HepG2 (cell line): ENCODE results near the gene TTLL10. TPM values are rescaled to one million over a fixed set of nuclear protein-coding genes. Genes with fewer than 3 reads are reported as not detected.

Experiments used
- ATAC-seq: fragments of 200-7000 bp; cut with Tn5 transposase; 3 replicates; pipeline ENCODE4 v1.9.1; 2020; ENCODE audit warnings: mild to moderate bottlenecking, moderate library complexity
- BruUV-seq: library from RNA; stranded (reverse); fragments of 400-500 nt; replicated peaks from 2 replicates; lab custom pipeline; 2021; lab: Mats Ljungman, UMichigan
- CTCF ChIA-PET: fragments of 300-600 bp; formaldehyde crosslinking; extraction: SDS; loops from one replicate; lab custom pipeline; 2021; ENCODE audit warnings: low total read pairs, inconsistent platforms, low intra/inter-chr PET ratio; lab: Yijun Ruan, JAX
- POLR2A ChIA-PET: fragments of 350-600 bp; sonication (Branson Sonifier 250); formaldehyde crosslinking; loops from one replicate; lab custom pipeline; 2020; ENCODE audit warnings: antibody characterized with exemption, inconsistent platforms; lab: Yijun Ruan, JAX
- DNase-seq: peaks from one replicate; pipeline ENCODE4 v3.0.0-alpha.2; 2015; ENCODE audit warnings: low spot score
- FAIRE-seq: peaks from 3 replicates; lab custom pipeline; 2011; peaks lifted over from hg19 to GRCh38; lab: Jason Lieb, UNC
- H2AFZ ChIP-seq: one replicate; pipeline ENCODE4 v1.6.1; 2011; ENCODE audit warnings: low read length, inconsistent platforms
- H3K27ac ChIP-seq: fragments of 300-600 bp; 3 replicates; pipeline ENCODE4 v1.8.0; 2011; ENCODE audit warnings: mixed run types, mild to moderate bottlenecking, mixed read lengths, low read length, inconsistent platforms; ENCODE audit not compliant: insufficient read depth; ENCODE audit errors: extremely low read length
- H3K27me3 ChIP-seq, 2 experiments: fragments of 200-600 bp in 1 of 2; 2 replicates in 1 of 2; 3 replicates in 1 of 2; pipeline versions ENCODE4 v1.6.0 to v1.8.0; 2011; ENCODE audit warnings: low read length in 2 of 2, mild to moderate bottlenecking in 2 of 2, moderate library complexity in 2 of 2, inconsistent platforms in 1 of 2; ENCODE audit not compliant: insufficient read depth in 2 of 2, control insufficient read depth in 1 of 2
- H3K36me3 ChIP-seq, 2 experiments: fragments of 200-600 bp in 1 of 2; replicated peaks in 1 of 2; 2 replicates in 1 of 2; 3 replicates in 1 of 2; pipeline versions ENCODE4 v1.5.1 to v1.8.0; 2011; ENCODE audit warnings: low read length in 2 of 2, inconsistent platforms in 1 of 2; ENCODE audit not compliant: insufficient read depth in 2 of 2, control insufficient read depth in 1 of 2
- H3K4me1 ChIP-seq: 2 replicates; pipeline ENCODE4 v1.5.1; 2012; ENCODE audit warnings: low read length, inconsistent platforms; ENCODE audit not compliant: insufficient read depth
- H3K4me2 ChIP-seq: 2 replicates; pipeline ENCODE4 v1.6.0; 2011; ENCODE audit warnings: low read depth, low read length, inconsistent platforms
- H3K4me3 ChIP-seq, 3 experiments: fragments of 200-600 bp in 1 of 3; sonication (generic), shearing (Covaris generic) in 1 of 3; replicated peaks in 1 of 3; 2 replicates each; pipeline ENCODE4 v1.5.1; 2011 to 2016; ENCODE audit warnings: low read length in 3 of 3, inconsistent platforms in 2 of 3, low read depth in 2 of 3, mild to moderate bottlenecking in 2 of 3, control low read depth in 1 of 3, mixed read lengths in 1 of 3; ENCODE audit not compliant: insufficient read depth in 1 of 3
- H3K79me2 ChIP-seq: one replicate; pipeline ENCODE4 v1.6.1; 2011; ENCODE audit warnings: low read length, inconsistent platforms; ENCODE audit not compliant: insufficient read depth
- H3K9ac ChIP-seq: 2 replicates; pipeline ENCODE4 v1.6.0; 2011; ENCODE audit warnings: mild to moderate bottlenecking, low read depth, low read length, inconsistent platforms; ENCODE audit not compliant: insufficient read depth
- H3K9me3 ChIP-seq: 2 replicates; pipeline ENCODE4 v1.5.1; 2012; ENCODE audit warnings: mild to moderate bottlenecking, low read length
- H4K20me1 ChIP-seq: 2 replicates; pipeline ENCODE4 v1.6.0; 2011; ENCODE audit warnings: inconsistent platforms, mild to moderate bottlenecking, low read length, moderate library complexity; ENCODE audit not compliant: insufficient read depth
- ATM ChIP-seq: fragments of 450-650 bp; IDR thresholded peaks from 2 replicates; pipeline ENCODE4 v1.7.1; 2017; ENCODE audit warnings: mild to moderate bottlenecking, borderline replicate concordance
- BCLAF1 ChIP-seq: fragments of 450-650 bp; IDR thresholded peaks from 2 replicates; pipeline ENCODE4 v1.6.1; 2017; ENCODE audit warnings: mild to moderate bottlenecking
- HNRNPL ChIP-seq: fragments of 200-400 bp; formaldehyde crosslinking; IDR thresholded peaks from 2 replicates; pipeline ENCODE4 v1.6.1; 2017; ENCODE audit warnings: mild to moderate bottlenecking, low read depth, low read length
- MATR3 ChIP-seq: sonication (generic); formaldehyde crosslinking; IDR thresholded peaks from 2 replicates; pipeline ENCODE4 v1.4.0; 2020; ENCODE audit warnings: missing genetic modification reagents
- MXD1 ChIP-seq: sonication (generic); formaldehyde crosslinking; IDR thresholded peaks from 2 replicates; pipeline ENCODE4 v1.4.0; 2020; ENCODE audit warnings: mild to moderate bottlenecking, missing genetic modification reagents
- MYC ChIP-seq: sonication (generic); formaldehyde crosslinking; IDR thresholded peaks from 2 replicates; pipeline ENCODE4 v1.9.0; 2021; ENCODE audit warnings: missing genetic modification reagents, borderline replicate concordance
- NCOA5 ChIP-seq: sonication (generic); formaldehyde crosslinking; IDR thresholded peaks from 2 replicates; pipeline ENCODE4 v1.4.0; 2020; ENCODE audit warnings: missing genetic modification reagents
- NFKBIZ ChIP-seq: IDR thresholded peaks from 2 replicates; pipeline ENCODE4 v1.6.1; 2018; ENCODE audit warnings: missing genetic modification reagents, missing compliant biosample characterization
- NPAS2 ChIP-seq: sonication (generic); formaldehyde crosslinking; IDR thresholded peaks from 2 replicates; pipeline ENCODE4 v1.8.0; 2022; ENCODE audit warnings: mild to moderate bottlenecking, missing genetic modification reagents, borderline replicate concordance
- PTBP1 ChIP-seq: fragments of 200-400 bp; formaldehyde crosslinking; IDR thresholded peaks from 2 replicates; pipeline ENCODE4 v1.6.1; 2018; ENCODE audit warnings: low read length, low read depth; ENCODE audit not compliant: poor library complexity, severe bottlenecking
- STAT5B ChIP-seq: sonication (generic); formaldehyde crosslinking; IDR thresholded peaks from 2 replicates; pipeline ENCODE4 v1.4.0; 2020; ENCODE audit warnings: missing genetic modification reagents
- TBP ChIP-seq: sonication (generic); formaldehyde crosslinking; IDR thresholded peaks from 2 replicates; pipeline ENCODE4 v1.5.0; 2020; ENCODE audit warnings: missing genetic modification reagents
- TEAD3 ChIP-seq: optimal IDR thresholded peaks from 2 replicates; pipeline ENCODE3; 2016; ENCODE audit warnings: borderline replicate concordance
- YEATS2 ChIP-seq: sonication (generic); formaldehyde crosslinking; IDR thresholded peaks from 2 replicates; pipeline ENCODE4 v1.4.0; 2020; ENCODE audit warnings: missing genetic modification reagents, borderline replicate concordance
- ZFP36 ChIP-seq: fragments of 150-350 bp; IDR thresholded peaks from 2 replicates; pipeline ENCODE4 v1.6.1; 2018; ENCODE audit warnings: borderline replicate concordance, low read length, low read depth; ENCODE audit not compliant: partially characterized antibody
- ZFY ChIP-seq: sonication (generic); formaldehyde crosslinking; IDR thresholded peaks from 2 replicates; pipeline ENCODE4 v1.4.0; 2020; ENCODE audit warnings: missing genetic modification reagents
- ZNF329 ChIP-seq: sonication (generic); formaldehyde crosslinking; IDR thresholded peaks from 2 replicates; pipeline ENCODE4 v1.9.0; 2021; ENCODE audit warnings: low read depth, mild to moderate bottlenecking, missing genetic modification reagents
- ZNF550 ChIP-seq: sonication (generic); formaldehyde crosslinking; IDR thresholded peaks from 2 replicates; pipeline ENCODE4 v1.4.0; 2020; ENCODE audit warnings: mild to moderate bottlenecking, missing genetic modification reagents, borderline replicate concordance
- ZNF687 ChIP-seq: sonication (generic); formaldehyde crosslinking; IDR thresholded peaks from 2 replicates; pipeline ENCODE4 v1.5.1; 2020; ENCODE audit warnings: mild to moderate bottlenecking, missing genetic modification reagents, moderate library complexity
- WGBS: methylation state at CpG from one replicate; pipeline ENCODE4 v1.1.6; 2017; ENCODE audit warnings: low lambda C conversion rate; 5-methylcytosine and 5-hydroxymethylcytosine counted together
- in situ Hi-C: cut with HindIII; loops from 2 replicates; pipeline ENCODE4 v1.10.0; 2017; ENCODE audit warnings: low pct_unique_long_range_greater_than_20kb; ENCODE audit not compliant: extremely low pct_ligation_motif_present
- intact Hi-C: fragments of 100-400 bp; cut with micrococcal nuclease; formaldehyde crosslinking; loops from one replicate; pipeline ENCODE4 v1.10.0; 2022; ENCODE audit not compliant: unreplicated experiment
- polyA plus RNA-seq, 8 experiments: library from polyadenylated mRNA; depleted of rRNA in 3 of 8; stranded (reverse) in 7 of 8; unstranded in 1 of 8; fragments of >200 nt; fragmentation: Illumina TruSeq in 4 of 8; extraction: Trizol in 4 of 8; gene quantifications; 2 replicates each; pipeline versions ENCODE4 v1.2.1 to v1.2.3, GENCODE V29; 2011 to 2016; ENCODE audit warnings: low read depth in 4 of 8, missing spikeins in 1 of 8, mixed read lengths in 1 of 8; ENCODE audit not compliant: insufficient read depth in 1 of 8
- total RNA-seq, 5 experiments: library from RNA; depleted of rRNA; stranded (reverse); fragments of >200 nt; fragmentation: Illumina TruSeq; extraction: Trizol; gene quantifications; 2 replicates each; pipeline ENCODE4 v1.2.3, GENCODE V29; 2016; ENCODE audit warnings: low read depth in 1 of 5

TTLL10 gene
- total and polyA plus RNA-seq, 2 of the 13 experiments (the other 11 are each of a cell fraction or from before 2014, with no cell fraction given), result not detected

GRCh38 chr1:1244192-1244811 lies 70.6 kb downstream of the TTLL10 start:
- intact Hi-C loops (no loop called here), in situ Hi-C loops (no loop called here)
- Histone ChIP-seq H3K9me3 (no peaks in the 10 kb centered on the region), H3K4me3 (peak overlapping the region in 2 of 3 experiments; percentile 15 to 52; a peak in 2 of 6 replicates), H3K27ac (no peak overlapping the region), H3K36me3 (no peaks in the 10 kb centered on the region), H2AFZ (no peak overlapping the region), H3K9ac (no peak overlapping the region), H3K27me3 (no peaks in the 10 kb centered on the region), H3K79me2 (no peaks in the 10 kb centered on the region), H4K20me1 (no peaks in the 10 kb centered on the region), H3K4me2 (peak overlapping the region; percentile 67), H3K4me1 (peaks cover 27% of the 10 kb centered on the region)
- FAIRE-seq (no peak), ATAC-seq (peak; percentile 1; the same call in 2 of the 3 replicates), DNase-seq (no peak)
- no TSS peak for BruUV-seq
- 8% methylated on average over 12 of the region's 30 CpGs for WGBS
- POLR2A ChIA-PET, result no interaction called here
- CTCF ChIA-PET, result no interaction called here
- no peak for TF ChIP-seq ZFP36
- no peak for TF ChIP-seq NPAS2
- TF ChIP-seq ATM, result no peak
- TF ChIP-seq TEAD3 (CRISPR knock-in tag), result no peak
- TF ChIP-seq ZNF550, result no peak
- TF ChIP-seq BCLAF1, result no peak
- TF ChIP-seq ZNF329 (CRISPR knock-in tag), result no peak
- TF ChIP-seq STAT5B (CRISPR knock-in tag), result no peak
- TF ChIP-seq TBP (CRISPR knock-in tag), result no peak
- TF ChIP-seq MATR3 (CRISPR knock-in tag), result no peak
- no peak for TF ChIP-seq YEATS2
- peak; percentile 59 for TF ChIP-seq ZNF687 (CRISPR knock-in tag)
- TF ChIP-seq NFKBIZ (CRISPR knock-in tag), result no peak
- 0 out of 2 replicates have a peak, but pooled peaks have one; percentile 63 for TF ChIP-seq HNRNPL
- no peak for TF ChIP-seq PTBP1
- TF ChIP-seq ZFY, result peak; percentile 20; the same call in 1 of the 2 replicates
- TF ChIP-seq MYC (CRISPR knock-in tag), result no peak
- no peak for TF ChIP-seq MXD1
- no peak for TF ChIP-seq NCOA5 (CRISPR knock-in tag)
